AG09309 (cell line): ENCODE measurements around the gene AP2M1.
"Not testable (repeated sequence)": the region's sequence is repeated elsewhere in the genome, so short reads cannot be mapped to it uniquely, and the experiment has no call there.

ENCODE experiments used
- DNase-seq: peaks from one replicate; pipeline ENCODE4 v3.0.0-alpha.2; 2010; ENCODE audit warnings: low read depth
- H3K4me3 ChIP-seq: 2 replicates; pipeline ENCODE4 v1.5.1; 2011; ENCODE audit warnings: mild to moderate bottlenecking, low read depth, low read length, moderate library complexity; ENCODE audit not compliant: control insufficient read depth
- CTCF ChIP-seq: IDR thresholded peaks from 2 replicates; pipeline ENCODE4 v1.5.1; 2011; ENCODE audit warnings: mild to moderate bottlenecking, low read depth, low read length, inconsistent platforms; ENCODE audit not compliant: insufficient read depth, control insufficient read depth; ENCODE audit errors: missing control alignments

AP2M1 gene

DNA sequence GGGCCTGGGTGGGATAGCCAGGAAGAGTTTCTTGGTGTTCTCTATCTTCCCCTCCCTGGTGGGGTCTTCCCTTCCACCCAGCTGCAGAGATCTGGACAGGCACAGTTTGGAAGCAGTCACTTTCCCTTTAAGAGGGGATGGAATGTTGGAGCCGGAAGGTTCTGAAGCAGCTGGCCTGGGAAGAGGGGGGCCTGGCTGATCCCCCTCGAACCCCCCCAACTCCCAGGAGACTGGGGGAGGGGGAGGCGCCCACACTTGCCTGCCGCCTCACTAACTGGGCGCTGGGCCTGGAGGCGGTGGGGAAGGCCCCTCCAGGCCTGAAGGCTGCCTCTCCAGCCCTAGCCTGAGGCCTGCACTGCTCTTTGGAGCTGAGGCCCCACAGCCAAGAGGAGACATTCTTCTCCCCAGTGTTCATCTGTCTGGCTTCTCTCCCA lies 18.1 kb upstream of the AP2M1 start:
- DNase-seq: no peak
- TF ChIP-seq CTCF: no peak
- H3K4me3 ChIP-seq: peak overlapping the region; percentile 96

DNA sequence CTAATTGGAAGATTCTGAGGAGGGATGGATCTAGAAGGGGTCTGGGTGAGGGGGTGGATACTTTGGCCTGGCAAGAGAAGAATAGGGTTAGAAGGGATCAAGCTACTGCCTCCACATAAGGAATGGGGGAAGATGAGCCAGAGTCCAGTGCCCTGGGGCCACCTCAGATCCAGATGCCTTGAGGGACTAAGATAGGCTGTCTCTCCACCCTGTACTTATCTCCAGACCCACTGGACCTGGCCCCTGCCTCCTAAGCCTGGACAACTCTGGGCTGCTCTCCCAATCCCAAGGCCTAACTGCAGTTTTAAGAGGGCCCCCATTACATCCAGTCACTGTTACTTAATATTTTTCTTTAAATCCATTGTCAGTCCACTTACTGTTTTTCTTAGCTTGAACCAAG lies 17.4 kb upstream of the AP2M1 start:
- H3K4me3 ChIP-seq: peak overlapping the region; percentile 96

DNA sequence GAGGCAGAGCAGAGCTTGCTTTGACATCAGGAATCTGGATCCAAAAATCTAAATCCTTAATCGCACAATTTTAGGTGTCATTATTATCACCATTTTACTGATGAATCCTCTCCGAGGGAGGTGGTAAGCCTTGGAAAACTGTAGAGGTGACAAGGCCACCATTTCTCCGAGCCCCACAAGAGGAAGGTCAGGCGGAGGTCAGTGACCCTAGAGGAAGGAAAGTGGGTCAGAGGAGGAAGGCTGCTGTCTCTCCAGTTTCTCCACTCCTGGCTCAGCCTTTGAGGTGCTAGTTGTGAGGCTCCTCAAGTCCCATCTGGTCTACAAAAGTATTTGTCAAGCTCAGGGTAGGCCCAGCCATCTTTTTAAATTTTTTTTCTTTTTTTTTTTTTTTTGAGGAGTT lies 16.3 kb upstream of the AP2M1 start:
- no peak overlapping the region for H3K4me3 ChIP-seq
- TF ChIP-seq CTCF: no peak
- DNase-seq: no peak

More for the DNA sequence above, 17.4 kb upstream of the AP2M1 start:
- DNase-seq: no peak
- TF ChIP-seq CTCF: no peak

- no peak for TF ChIP-seq CTCF
- no peak overlapping the region for H3K4me3 ChIP-seq
- DNase-seq: no peak
These were observed 14.2 kb upstream of the AP2M1 start for GRCh38 chr3:184160456-184160855.

DNA sequence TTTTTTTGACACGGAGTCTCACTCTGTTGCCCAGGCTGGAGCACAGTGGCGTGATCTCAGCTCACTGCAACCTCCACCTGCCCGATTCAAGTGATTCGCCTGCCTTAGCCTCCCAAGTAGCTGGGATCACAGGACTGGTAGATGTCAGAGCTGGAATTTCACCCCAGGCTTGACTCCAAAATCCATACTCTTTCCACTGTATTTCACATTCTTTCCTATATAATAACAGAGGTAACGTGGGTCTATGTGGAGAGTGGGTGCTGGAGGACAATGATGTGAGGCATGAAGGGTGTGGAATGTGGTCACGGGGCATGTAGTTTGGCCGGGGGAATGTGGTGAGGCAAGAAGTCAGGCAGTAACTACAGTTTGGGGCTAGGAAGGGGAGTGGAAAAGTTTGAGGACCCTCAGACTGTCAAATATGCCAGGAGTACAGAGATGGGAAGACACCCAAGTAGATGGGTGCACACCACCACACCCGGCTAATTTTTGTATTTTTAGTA lies 12.0 kb upstream of the AP2M1 start:
- DNase-seq, H3K4me3 ChIP-seq: not testable (repeated sequence)

- H3K4me3 ChIP-seq: no peak overlapping the region
- no peak for TF ChIP-seq CTCF
- DNase-seq: no peak
These were observed 9.9 kb upstream of the AP2M1 start for GRCh38 chr3:184164648-184165330.

GRCh38 chr3:184165543-184165942 lies 9.1 kb upstream of the AP2M1 start:
- no peak for TF ChIP-seq CTCF
- no peak overlapping the region for H3K4me3 ChIP-seq
- DNase-seq: no peak
